Activated naive CD4-positive, alpha-beta T cell treated with anti-CD3 and anti-CD28 coated beads for 36 hours (primary cell): ENCODE data around the gene CMTR1. TPM values are rescaled to one million over a fixed set of nuclear protein-coding genes. Genes with fewer than 3 reads are reported as not detected.
A peak's percentile ranks its signal among the peaks of the same experiment; 100 is the strongest.
"Not testable (repeated sequence)": the region's sequence is repeated elsewhere in the genome, so short reads cannot be mapped to it uniquely, and the experiment has no call there.

ENCODE experiments used
- CTCF ChIA-PET: fragments of 350-600 bp; sonication (Branson Sonifier 250); formaldehyde crosslinking; loops from one replicate; lab custom pipeline; 2021; ENCODE audit warnings: antibody characterized with exemption; lab: Charles Lee
- DNase-seq: peaks from one replicate; pipeline ENCODE4 v3.0.0-alpha.2; 2020
- H3K27ac Mint-ChIP-seq: one replicate; pipeline ENCODE4 v1.8.0; 2021; ENCODE audit warnings: mild to moderate bottlenecking, mixed read lengths
- H3K27me3 Mint-ChIP-seq: one replicate; pipeline ENCODE4 v1.8.0; 2021; ENCODE audit warnings: low read depth, mixed read lengths
- H3K36me3 Mint-ChIP-seq: one replicate; pipeline ENCODE4 v1.8.0; 2021; ENCODE audit warnings: low read depth, mixed read lengths
- H3K4me1 Mint-ChIP-seq: one replicate; pipeline ENCODE4 v1.8.0; 2021; ENCODE audit warnings: low read depth, mixed read lengths
- H3K4me3 Mint-ChIP-seq: one replicate; pipeline ENCODE4 v1.8.0; 2021; ENCODE audit warnings: mild to moderate bottlenecking, moderate library complexity, mixed read lengths
- H3K9me3 Mint-ChIP-seq: one replicate; pipeline ENCODE4 v1.8.0; 2021; ENCODE audit warnings: mixed read lengths
- intact Hi-C: fragments of 100-400 bp; cut with micrococcal nuclease; formaldehyde crosslinking; loops from one replicate; pipeline ENCODE4 v1.15.1; 2023
- total RNA-seq, 2 experiments: library from RNA; stranded (reverse); gene quantifications; one replicate each; pipeline ENCODE4 v1.2.3, GENCODE V29; 2021

CMTR1 gene
- 10 to 100 TPM; 70.9 to 71.3 TPM for total RNA-seq

GRCh38 chr6:37432916-37433656 lies at the start of gene CMTR1:
Gene CMTR1, plus strand, starts transcription at chr6:37433221. Its CDS starts 2,409 bp downstream, at chr6:37435630.
- H3K27ac Mint-ChIP-seq, result peak within 1 kb of the TSS; percentile 97
- peaks cover 22% of the 10 kb centered on the region for H3K36me3 Mint-ChIP-seq
- intact Hi-C loops, result loop anchor here (1.0 to 5.0 kb wide), 9 partner anchors 69 to 1204 kb away; partner anchors contain the start of genes BTBD9, MDGA1, PIM1 and TBC1D22B
- H3K4me1 Mint-ChIP-seq, result peaks cover 36% of the 10 kb centered on the region
- H3K4me3 Mint-ChIP-seq, result peak within 1 kb of the TSS; percentile 97
- DNase-seq, result peak; percentile 97
- no peaks in the 10 kb centered on the region for H3K9me3 Mint-ChIP-seq
- CTCF ChIA-PET, result interaction anchor here (0.9 to 1.8 kb wide), 4 partner anchors 56 to 220 kb away, joined by 3 to 4 read pairs (median 4); no protein-coding TSS in a partner anchor
- H3K27me3 Mint-ChIP-seq, result no peaks in the 10 kb centered on the region

DNA sequence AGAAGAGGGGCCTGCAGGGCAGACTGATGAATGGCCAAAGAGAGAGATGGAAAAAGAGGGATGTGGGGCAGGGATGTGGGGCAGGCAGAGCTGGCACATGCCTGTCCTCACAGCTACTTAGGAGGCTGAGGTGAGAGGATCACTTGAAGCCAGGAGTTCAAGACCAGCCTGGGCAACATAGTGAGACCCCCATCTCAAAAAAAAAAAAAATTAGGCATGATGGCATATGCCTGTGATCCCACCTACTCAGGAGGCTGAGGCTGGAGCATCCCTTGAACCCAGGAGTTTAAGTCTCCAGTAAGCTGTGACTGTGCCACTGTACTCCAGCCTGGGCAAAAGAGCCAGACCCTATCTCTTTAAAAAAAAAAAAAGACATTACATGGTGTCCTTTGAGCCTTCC lies 44.4 kb upstream of the CMTR1 start:
- H3K27me3 Mint-ChIP-seq, result no peaks in the 10 kb centered on the region
- no peaks in the 10 kb centered on the region for H3K9me3 Mint-ChIP-seq
- CTCF ChIA-PET, result no interaction called here
- no peak overlapping the region for H3K4me3 Mint-ChIP-seq
- no peak overlapping the region for H3K27ac Mint-ChIP-seq
- H3K4me1 Mint-ChIP-seq, result no peaks in the 10 kb centered on the region
- DNase-seq, result no peak
- peaks cover 5% of the 10 kb centered on the region for H3K36me3 Mint-ChIP-seq
- intact Hi-C loops, result no loop called here

DNA sequence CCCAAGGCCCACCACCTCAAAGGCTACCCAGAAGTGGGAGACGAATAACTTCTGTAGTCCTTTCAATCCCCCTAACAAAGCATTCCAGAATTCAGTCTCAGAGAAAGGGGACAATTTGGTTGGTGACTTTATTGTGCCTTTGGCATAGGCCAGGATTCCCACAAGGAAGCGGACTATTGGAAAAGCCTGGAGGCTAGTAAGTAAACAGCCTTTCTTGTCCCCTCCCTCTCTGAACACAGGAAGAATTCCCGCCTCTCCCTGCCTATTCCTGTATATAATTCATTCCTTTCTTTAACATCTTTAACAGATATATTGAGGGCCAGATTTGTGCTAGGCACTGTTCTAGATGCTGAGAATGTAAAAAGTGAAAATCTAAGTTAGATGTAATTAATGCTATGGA lies 43.2 kb upstream of the CMTR1 start:
- Mint-ChIP-seq H3K27me3 (no peaks in the 10 kb centered on the region), H3K9me3 (no peaks in the 10 kb centered on the region), H3K4me1 (no peaks in the 10 kb centered on the region), H3K4me3 (no peak overlapping the region), H3K36me3 (peaks cover 5% of the 10 kb centered on the region), H3K27ac (no peak overlapping the region)
- CTCF ChIA-PET, result no interaction called here
- no peak for DNase-seq
- intact Hi-C loops, result no loop called here

DNA sequence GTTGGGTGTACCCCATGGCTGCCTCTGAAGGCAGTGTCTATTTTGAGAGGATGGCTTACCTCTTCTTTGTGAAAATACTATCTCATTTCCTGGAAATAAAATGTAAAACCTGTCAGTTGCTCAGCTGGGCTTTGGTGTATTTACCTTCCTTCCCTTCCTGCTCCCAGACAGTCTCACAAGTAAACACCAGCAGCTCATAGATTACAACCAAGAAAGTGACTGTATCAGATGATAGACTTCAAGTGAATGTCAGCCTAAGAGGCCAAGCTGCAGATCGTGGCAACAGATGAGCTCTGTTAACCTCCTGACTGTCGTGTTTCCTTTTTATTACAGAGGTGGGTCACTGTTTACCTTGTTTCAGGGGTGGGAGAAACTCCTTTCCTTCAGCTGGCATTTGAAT lies 41.9 kb upstream of the CMTR1 start:
- Mint-ChIP-seq H3K36me3 (peaks cover 5% of the 10 kb centered on the region), H3K4me1 (no peaks in the 10 kb centered on the region), H3K27me3 (no peaks in the 10 kb centered on the region), H3K4me3 (no peak overlapping the region), H3K27ac (no peak overlapping the region), H3K9me3 (no peaks in the 10 kb centered on the region)
- DNase-seq, result no peak
- CTCF ChIA-PET, result no interaction called here
- intact Hi-C loops, result no loop called here

DNA sequence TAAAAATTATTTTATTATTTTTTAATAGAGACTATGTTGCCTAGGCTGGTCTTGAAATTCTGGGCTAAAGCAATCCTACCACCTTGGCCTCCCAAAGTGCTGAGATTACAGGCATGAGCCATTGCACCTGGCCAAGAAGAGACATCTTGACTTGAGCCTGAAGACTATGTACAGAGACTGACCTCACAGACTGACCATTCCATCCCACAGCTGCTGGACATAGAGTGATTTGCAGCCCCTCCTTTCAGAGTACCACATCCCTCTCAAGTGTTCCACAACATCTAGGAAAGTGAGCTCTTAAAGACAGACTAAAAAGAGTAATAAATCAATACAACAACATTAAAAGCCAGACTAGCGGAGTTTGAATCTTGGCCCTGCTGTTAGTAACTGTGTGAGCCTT lies 40.2 kb upstream of the CMTR1 start:
- Mint-ChIP-seq H3K9me3 (no peaks in the 10 kb centered on the region), H3K4me1 (no peaks in the 10 kb centered on the region), H3K27ac (no peak overlapping the region), H3K4me3 (no peak overlapping the region), H3K36me3 (peaks cover 3% of the 10 kb centered on the region), H3K27me3 (no peaks in the 10 kb centered on the region)
- intact Hi-C loops, result no loop called here
- no peak for DNase-seq
- CTCF ChIA-PET, result interaction anchor here (1.0 to 1.7 kb wide), 2 partner anchors 10 to 38 kb away, joined by 3 to 6 read pairs; no protein-coding TSS in a partner anchor

GRCh38 chr6:37393381-37393929 lies 39.6 kb upstream of the CMTR1 start:
- intact Hi-C loops, result no loop called here
- DNase-seq, result no peak
- Mint-ChIP-seq H3K4me1 (no peaks in the 10 kb centered on the region), H3K4me3 (no peak overlapping the region), H3K27me3 (no peaks in the 10 kb centered on the region), H3K36me3 (peaks cover 3% of the 10 kb centered on the region), H3K9me3 (no peaks in the 10 kb centered on the region), H3K27ac (no peak overlapping the region)
- CTCF ChIA-PET, result interaction anchor here (1.0 to 1.7 kb wide), 2 partner anchors 11 to 38 kb away, joined by 3 to 6 read pairs; no protein-coding TSS in a partner anchor

DNA sequence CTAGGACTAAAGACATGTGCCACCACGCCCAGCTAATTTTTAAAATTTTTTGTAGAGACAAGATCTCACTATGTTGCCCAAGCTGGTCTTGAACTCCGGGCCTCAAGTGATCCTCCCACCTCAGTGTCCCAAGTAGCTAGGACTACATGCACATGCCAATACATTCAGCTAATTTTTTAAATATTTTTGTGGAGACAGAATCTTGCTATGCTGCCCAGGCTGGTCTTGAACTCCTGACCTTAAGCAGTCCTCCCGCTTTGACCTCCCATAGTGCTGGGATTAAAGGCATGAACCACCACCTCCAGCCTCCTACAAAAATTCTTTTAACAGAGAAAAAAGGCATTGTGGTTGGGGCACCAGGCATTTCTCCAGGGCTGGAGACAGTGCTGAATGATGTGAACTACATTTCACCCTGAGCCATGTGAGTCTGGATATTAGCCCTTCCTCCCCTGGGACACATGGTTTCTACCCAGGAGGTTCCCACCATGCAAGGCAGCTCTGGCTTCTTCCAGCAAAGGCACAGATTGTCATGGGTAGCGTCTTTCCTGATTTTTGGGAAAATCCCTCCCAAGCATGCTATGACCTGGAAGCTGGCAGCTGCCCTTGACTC lies 36.3 kb upstream of the CMTR1 start:
- H3K4me3 Mint-ChIP-seq, result no peak overlapping the region
- H3K4me1 Mint-ChIP-seq, result no peaks in the 10 kb centered on the region
- intact Hi-C loops, result no loop called here
- CTCF ChIA-PET, result no interaction called here
- no peaks in the 10 kb centered on the region for H3K9me3 Mint-ChIP-seq
- H3K27ac Mint-ChIP-seq, result no peak overlapping the region
- no peaks in the 10 kb centered on the region for H3K27me3 Mint-ChIP-seq
- H3K36me3 Mint-ChIP-seq, result no peaks in the 10 kb centered on the region
- DNase-seq, result no peak

DNA sequence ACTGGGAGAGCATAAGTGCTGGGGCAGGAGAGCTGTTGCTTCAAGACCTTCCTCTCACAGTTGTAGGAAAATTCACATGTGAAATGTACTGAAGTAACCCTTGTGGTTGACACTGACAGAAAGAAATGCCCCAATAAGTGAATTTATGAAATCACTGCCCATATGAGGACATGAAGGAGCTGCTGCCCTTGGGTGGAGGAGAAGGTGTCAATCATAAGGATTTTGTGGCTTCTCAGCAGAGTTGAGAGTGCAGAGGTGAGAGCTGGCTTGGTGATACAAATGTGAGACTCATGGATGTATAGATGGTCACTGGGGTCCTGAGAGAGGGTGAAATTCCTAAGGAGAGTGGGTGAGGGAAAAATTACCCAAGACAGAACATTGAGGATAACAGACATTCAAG lies 33.9 kb upstream of the CMTR1 start:
- H3K36me3 Mint-ChIP-seq, result no peaks in the 10 kb centered on the region
- no peak overlapping the region for H3K4me3 Mint-ChIP-seq
- no peaks in the 10 kb centered on the region for H3K4me1 Mint-ChIP-seq
- H3K27ac Mint-ChIP-seq, result no peak overlapping the region
- CTCF ChIA-PET, result interaction anchor here (0.9 kb wide), 1 partner anchor 17 kb away, joined by 3 read pairs; no protein-coding TSS in a partner anchor
- intact Hi-C loops, result no loop called here
- no peaks in the 10 kb centered on the region for H3K9me3 Mint-ChIP-seq
- DNase-seq, result no peak
- no peaks in the 10 kb centered on the region for H3K27me3 Mint-ChIP-seq

DNA sequence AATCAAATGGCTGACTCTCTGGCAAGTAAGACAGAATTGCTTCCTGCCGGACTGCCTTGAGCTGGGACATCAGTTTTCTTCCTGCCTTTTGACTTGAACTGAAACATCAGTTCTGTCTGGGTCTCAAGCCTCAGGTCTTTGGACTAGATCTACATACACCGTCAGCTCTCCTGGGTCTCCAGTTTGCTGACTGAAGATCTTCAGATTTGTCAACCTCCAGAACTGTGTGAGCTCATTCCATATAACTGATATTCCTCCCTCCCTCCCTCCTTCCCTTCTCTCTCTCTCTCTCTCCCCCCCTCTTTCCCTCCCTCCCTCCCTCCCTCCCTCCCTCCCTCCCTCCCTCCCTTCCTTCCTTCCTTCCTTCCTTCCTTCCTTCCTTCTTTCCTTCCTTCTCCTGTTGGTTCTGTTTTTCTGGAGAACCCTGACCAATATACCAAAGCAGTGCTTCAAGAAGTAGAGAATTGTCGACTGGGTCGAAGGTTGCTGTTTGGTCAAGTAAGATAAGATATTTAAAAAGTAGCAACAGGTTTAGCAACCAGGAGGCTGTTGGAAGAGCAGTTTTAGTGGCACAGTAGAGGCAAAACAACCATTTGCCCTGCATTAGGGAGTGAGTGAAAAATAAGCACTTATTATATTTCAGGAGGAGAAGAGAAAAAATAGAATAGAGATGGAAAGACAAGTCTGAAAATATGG lies 33.1 kb upstream of the CMTR1 start:
- CTCF ChIA-PET, result interaction anchor here (0.9 kb wide), 1 partner anchor 18 kb away, joined by 3 read pairs; no protein-coding TSS in a partner anchor
- Mint-ChIP-seq H3K4me1 (no peaks in the 10 kb centered on the region), H3K27ac (no peak overlapping the region), H3K36me3 (no peaks in the 10 kb centered on the region), H3K4me3 (no peak overlapping the region), H3K9me3 (no peaks in the 10 kb centered on the region), H3K27me3 (no peaks in the 10 kb centered on the region)
- no peak for DNase-seq
- intact Hi-C loops, result no loop called here

GRCh38 chr6:37401658-37402057 lies 31.4 kb upstream of the CMTR1 start:
- H3K27me3 Mint-ChIP-seq, H3K4me1 Mint-ChIP-seq, H3K27ac Mint-ChIP-seq, H3K9me3 Mint-ChIP-seq, H3K4me3 Mint-ChIP-seq, H3K36me3 Mint-ChIP-seq, DNase-seq, CTCF ChIA-PET, intact Hi-C loops: not testable (repeated sequence)

DNA sequence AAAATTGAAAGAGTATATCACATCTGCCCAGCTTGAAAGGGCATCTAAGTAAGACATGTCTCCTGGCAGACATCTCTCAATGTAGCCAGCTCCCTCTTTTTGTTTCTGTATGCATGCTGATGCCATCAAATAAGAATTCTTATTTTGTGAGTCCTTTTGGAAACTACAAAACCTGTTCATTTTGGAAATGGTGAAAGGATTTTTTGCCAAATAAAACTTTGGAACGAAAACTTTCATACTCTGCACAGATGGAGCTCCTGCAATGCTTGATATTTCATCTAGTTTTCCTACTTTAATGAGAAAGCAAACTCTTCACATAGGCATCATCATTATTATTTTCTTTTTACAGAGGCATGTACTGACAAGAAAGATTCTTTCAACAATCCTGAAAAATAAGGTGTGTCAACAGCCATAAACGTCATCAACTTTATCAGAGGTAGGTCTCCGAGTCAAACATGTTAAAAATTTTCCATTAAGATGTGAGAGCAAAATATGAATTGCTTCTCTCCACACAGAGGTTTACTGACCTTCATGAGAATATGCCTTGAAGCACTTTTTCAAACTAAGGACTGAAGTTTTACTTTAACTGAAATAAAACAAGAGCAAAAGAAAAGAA lies 26.2 kb upstream of the CMTR1 start:
- Mint-ChIP-seq H3K9me3 (no peaks in the 10 kb centered on the region), H3K36me3 (no peaks in the 10 kb centered on the region), H3K4me1 (no peaks in the 10 kb centered on the region), H3K4me3 (no peak overlapping the region), H3K27me3 (no peaks in the 10 kb centered on the region), H3K27ac (no peak overlapping the region)
- CTCF ChIA-PET, result no interaction called here
- no peak for DNase-seq
- intact Hi-C loops, result no loop called here

DNA sequence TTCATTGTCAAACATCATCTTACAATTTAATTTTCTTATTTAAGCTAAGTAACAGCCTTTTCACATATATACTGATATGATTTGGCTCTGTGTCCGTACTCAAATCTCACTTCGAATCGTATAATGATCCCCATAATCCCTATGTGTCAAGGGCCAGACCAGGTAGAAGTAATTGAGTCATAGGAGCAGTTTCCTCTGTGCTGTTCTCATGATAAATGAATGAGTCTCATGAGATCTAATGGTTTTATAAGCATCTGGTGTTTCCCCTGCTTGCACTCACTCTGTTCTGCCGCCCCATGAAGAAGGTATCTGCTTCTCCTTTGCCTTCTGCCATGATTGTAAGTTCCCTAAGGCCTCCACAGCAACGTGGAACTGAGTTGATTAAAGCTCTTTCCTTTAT lies 25.1 kb upstream of the CMTR1 start:
- H3K36me3 Mint-ChIP-seq, result no peaks in the 10 kb centered on the region
- DNase-seq, result no peak
- no peaks in the 10 kb centered on the region for H3K27me3 Mint-ChIP-seq
- no peaks in the 10 kb centered on the region for H3K4me1 Mint-ChIP-seq
- CTCF ChIA-PET, result no interaction called here
- intact Hi-C loops, result no loop called here
- H3K4me3 Mint-ChIP-seq, result no peak overlapping the region
- H3K9me3 Mint-ChIP-seq, result no peaks in the 10 kb centered on the region
- H3K27ac Mint-ChIP-seq, result no peak overlapping the region
